ENCODE data around the gene DUS1L.

Gene DUS1L

DNA sequence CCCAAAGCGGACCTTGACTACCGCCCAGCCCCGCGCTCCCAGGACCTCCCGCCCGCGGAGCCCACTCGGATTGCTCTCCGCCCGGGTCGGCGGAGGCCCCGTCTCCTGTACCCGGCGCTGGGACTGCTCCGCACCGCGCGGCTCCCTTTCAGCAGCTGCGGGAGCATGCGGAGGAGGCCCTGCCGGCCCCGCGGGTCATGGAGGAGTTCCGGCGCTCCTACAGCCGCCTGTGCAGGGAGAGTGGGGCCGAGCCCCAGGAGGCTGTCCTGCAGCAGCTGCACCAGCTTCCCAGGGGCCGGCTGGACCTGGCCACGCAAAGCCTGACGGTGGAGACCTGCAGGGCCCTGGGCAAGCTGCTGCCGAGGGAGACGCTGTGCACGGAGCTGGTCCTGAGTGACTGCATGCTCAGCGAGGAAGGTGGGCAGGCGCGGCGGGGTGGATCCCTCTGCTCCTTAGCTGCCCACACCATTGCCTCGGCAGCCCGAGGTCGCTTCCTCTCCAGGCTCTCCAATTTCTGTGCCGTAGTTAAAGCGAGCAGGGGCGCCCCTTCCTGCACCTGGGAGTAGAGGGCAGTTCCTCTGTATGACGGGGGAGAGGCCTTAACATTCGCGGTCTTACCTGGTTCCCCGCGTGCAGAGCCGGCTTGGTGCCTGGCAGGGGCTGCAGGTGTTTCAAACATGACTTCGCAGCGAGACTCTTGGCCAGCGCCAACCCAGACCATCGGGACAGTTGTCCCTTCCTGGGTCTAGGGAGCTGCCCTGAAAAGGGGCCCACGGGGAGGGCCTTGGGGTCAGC lies 42.0 kb downstream of the DUS1L start:
- DNase-seq (ENCODE audit: low spot score), result no peak

DNA sequence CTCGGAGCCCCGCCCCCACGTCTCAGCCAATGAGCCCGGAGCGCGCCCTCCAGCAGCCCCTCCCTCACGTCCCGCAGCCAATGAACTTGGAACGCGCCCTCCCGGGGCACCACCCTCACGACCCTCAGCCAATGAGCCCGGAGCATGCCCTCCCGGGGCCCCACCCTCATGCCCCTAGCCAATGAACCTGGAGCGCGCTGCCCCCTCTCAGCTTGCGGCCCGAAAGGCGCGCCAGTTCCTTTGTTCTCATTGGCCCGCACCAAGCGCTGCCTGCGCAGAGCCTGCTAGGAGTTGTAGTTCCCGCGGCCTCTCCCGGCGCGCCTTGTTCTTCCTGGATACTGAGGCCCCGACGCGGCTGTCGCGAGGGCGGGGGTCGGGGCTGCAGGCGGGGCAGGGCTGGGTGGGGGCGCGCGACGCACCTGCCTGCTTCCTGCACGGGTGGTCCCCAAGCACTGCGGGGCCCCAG lies 42.6 kb downstream of the DUS1L start, which contains the start of gene LRRC45:
LRRC45 (plus strand) TSS at position 325 of the 466 bp plus-strand sequence. CDS start 339 bp downstream, outside the sequence.
- DNase-seq (ENCODE audit: low spot score), result peak; percentile 100

DNA sequence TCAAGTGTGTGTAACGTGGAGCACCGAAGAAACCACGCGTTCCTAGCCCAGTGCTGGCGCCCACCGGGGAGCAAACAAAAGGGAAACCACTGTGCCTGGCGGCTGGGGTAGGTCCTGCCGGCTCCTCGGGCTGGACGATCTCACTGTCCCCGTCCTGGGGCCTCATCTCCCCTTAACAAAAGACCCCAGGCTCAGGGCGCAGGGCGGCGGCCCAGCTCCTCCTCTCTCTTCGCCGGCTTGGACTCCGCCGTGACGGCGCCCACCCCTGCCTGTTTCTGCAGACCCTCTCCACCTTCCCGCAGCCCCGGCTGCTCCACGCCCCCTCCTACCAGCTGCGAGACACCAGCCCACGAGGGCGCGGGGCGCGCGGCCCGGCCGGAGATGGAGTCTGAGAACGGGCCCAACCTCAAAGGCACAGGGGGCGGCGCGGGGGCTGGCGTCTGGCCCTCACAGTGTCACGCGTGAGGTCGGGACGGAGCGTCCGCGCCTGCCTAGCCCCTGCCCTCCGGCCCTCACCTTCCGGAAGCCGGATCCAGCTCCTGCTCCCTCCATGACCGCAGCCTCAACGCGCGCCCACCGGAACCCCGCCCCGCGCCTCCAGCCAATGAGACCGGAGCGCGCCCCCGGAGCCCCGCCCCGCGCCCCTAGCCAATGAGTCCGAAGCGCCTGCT lies 43.2 kb downstream of the DUS1L start, which contains the start of gene CENPX:
CENPX (minus strand) TSS at position 569 of the 671 bp plus-strand sequence; CDS start at position 552, 17 bp downstream.
- DNase-seq (ENCODE audit: low spot score), result no peak

DNA sequence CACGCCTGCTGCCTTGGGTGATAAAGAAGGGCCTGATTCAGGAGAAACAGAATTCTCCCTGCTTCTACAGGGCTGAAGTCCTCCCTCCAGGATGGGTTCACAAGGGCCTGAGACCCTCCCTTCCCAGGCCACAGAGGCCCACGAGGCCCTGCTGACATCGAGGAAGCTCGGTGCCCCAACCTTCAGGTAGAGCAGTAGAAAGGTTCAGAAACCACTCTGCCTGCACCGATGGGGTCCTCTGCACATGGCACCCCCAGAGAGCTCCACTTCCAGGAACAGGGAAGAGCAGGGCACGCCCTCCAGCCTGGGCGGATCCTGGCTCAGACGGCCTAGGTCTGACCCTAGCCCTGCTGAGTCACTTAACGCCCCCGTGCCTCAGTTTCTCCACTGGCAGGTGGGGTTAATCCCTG lies 43.7 kb downstream of the DUS1L start:
- DNase-seq (ENCODE audit: low spot score), result no peak

DNA sequence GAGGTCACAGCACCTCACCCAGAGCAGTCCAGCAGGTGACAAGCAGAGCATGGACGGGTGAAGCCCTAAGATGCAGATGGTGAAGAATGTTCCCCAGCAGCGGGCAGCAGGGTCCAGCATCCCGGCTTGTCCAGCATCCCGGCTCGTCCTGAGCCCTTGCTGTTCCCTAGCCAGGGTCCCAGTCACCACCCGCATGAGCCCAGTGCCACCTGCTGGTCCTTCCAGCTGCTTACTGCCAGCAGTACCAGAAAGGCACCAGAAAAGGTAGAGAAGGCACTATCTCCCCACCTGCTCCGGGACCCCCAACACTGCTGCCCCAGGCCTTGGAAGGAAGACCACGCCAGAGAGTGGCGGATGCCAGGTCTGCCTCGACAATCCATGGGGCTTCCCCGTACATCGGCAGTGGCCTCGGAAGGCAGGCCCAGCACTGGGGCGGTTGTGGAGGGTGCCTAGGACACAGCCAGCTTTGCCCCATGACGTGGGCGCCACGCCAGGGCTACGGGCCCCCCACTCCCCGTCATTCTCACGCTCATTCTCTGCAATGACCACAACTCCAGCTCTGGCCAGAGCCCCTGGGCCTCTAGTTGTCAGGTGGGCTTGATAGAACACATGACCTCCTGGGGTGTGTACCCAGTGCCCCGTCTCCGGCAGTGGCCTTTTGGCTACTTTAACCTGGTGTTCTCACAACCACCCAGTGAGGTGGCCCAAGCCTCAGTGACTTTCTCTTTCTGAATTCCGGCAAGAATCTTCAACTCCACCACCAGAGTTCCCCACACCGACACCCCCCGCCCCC lies 44.3 kb downstream of the DUS1L start:
- DNase-seq (ENCODE audit: low spot score), result peak; percentile 53

DNA sequence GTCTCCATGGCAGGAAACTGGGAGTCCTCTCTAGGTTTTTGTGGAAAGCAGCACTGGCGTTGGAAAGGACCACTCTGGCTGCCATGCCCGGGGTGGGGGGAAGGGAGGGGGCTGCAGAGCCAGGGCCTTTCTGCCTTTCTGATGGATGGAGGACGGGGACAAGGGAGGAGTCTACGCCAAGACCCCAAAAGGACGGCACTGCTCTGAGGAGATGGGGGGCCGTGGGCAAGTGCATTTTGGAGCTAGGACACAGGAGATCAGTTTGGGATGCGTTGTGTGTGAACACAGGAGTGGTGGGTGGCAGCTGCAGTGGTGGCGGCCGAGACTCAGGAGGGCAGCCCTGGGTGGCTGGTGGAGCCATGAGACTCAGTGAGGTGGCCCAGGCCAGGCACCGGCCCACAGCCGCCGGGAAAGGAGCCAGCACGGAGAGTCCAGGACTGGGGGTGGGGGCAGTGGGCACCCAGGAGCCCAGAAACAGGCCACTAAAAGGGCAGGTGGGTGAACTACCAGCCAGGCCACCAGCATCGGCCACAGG lies 45.0 kb downstream of the DUS1L start:
- no peak for DNase-seq (ENCODE audit: low spot score)

DNA sequence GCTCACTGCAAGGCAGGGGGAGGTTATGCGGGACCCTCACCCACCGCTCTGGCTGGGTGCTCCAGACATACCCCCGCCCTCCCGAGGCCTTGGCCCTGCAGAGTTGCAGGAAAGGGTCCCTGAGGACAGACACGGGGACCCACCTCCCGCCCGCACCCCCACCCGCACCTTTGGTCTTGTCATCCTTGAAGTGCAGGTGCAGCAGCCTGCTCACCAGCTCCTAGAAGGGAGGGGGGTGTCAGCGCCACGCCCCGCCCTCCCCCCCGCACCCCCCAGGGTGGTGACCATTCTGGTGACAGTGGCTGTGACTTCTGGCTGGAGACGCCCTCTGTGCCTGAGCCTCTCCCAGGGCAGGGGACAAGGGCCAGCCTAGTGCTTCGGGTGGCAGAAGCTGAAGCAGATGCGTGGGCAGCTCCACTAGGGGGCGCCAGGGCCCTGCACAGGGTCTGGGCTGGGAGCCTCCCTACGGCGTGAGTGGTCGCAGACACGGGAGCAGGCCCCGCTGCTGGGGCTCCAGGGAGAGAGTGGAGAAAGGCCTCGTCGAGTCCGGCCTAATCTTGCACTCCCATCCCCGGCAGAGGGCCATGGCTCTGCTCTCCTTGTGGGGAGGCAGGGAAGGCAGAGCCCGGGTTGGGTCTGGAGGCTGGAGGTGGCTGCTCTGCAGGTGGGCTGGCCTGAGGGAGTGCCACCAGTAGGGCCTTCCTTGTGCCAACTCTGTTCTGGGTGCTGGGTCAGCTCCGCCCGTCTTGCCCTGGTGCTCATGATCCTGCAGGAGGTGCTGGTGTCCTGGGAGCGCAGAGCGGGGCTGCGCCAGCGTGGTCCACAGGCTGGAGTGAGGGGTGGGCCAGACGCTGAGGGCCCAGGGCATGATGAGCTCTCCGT lies 45.7 kb downstream of the DUS1L start:
- peak; percentile 54 for DNase-seq (ENCODE audit: low spot score)

DNA sequence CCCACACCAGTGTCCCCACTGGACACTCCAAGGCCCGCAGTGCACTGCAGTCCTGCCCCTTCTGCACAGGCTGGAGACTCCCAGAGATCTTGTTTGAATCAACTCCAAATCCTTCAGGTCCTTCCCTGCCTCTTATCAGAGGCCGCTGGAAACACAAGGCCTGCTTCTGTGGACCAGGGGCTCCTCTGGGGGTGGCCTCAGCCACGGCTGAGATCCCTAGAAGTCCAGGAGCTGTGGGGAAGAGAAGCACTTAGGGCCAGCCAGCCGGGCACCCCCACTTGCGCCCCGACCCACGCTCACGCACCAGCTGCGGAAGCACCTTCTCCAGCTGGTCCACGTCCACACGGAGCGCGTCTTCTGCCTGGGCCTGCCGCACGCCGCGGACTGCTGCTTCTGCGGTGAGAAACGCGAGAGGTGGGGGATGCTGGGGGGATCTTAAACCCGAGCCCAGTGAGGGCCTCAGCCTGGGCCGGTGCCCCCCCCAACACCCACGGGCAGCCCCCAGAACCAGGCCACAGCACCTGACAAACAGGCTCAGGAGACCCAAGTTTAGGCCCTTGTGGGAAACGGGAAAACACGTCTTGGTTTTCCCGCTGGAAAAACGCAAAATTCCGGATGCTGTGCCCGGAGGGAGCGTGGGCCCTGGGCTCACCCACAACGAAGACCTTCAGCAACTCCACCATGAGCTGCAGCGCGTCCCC lies 46.5 kb downstream of the DUS1L start:
- DNase-seq (ENCODE audit: low spot score), result no peak

DNA sequence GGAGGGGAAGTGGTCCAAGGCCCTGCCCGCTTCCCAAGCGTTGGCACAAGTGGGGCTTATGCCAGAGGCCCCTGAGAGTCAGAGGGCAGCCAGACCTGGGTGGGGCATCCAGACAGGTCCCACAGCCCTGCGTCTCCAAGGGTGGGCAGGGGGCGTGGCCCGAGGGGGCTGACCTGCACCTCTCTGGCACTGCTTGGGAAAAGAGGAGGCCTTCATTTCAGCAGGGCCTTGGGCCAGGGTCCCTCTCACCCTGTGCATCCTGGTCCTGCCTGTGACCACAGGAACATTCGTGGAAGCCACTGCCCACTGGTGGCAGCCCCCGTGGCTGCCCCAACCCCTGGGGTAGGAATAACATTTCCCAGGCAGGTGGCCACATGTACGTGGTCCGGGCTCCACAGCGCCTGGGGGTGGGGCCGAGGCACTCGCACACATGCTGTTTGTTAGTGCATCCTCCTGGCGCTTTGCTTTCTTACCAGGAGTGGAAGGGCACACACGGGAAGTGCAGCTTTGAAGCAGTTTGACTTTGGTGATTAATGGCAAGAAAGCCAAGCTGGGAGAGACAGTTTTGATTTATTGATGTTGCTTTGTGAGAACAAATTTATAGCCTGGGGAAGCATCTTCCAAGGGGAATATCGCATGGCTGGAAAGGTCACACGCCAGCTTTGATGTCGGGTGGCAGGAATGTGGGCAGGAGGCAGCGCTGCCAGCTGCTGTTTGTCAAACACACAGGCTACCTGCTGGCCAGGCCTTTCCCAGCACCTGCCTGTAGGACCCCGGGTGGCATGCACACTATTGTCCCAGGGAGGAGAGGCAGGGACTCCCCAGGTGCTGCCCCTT lies 47.2 kb downstream of the DUS1L start:
- no peak for DNase-seq (ENCODE audit: low spot score)

DNA sequence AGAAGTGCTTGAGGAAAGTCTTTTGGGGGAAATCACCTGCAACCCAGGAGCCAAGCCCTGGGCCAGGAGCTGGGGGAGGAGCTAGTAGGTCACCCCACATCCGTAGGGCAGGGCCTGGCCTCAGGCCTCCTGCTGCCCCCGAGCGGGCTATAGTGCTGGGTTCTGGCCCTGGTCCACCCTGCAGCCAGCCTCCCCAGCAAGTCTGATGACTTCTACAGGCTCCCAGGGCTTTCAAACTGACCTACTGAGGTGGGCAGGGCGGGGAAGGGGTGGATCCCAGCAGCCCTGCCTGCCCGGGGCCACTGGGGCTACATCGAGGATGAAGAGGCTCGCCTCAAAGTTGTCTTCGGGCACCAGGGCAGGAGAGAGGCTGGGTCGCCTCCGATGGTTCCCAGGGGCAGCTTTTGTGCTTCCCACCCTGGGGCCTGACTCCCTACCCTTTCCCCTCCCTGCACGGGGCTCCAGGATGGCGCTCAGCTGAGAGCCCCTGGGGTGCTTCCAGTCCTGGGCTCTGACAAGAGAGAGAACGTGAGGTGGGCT lies 47.9 kb downstream of the DUS1L start:
- no peak for DNase-seq (ENCODE audit: low spot score)

DNA sequence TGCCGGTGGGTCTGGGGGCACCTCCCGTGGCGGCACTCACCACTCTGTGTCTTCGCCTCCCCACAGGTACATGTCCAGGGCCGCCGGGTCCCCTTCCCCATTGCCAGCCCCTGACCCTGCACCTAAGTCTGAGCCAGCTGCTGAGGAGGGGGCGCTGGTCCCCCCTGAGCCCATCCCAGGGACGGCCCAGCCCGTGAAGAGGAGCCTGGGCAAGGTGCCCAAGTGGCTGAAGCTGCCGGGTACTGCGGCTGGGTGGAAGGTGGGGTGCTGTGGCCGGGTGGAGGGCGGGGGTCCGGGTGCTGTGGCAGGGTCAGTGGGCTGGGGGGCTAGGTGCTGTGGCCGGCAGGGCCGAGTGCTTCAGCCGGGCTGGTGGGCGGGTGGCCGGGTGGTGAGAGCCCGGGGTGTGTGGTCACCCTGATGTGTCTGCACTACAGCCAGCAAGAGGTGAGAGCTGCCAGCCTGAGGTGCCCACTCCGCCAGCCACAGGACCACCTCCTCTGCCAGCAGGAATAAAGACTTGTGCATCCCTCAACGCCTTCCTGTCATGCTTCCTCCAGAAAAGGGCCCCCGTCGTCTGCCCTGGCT lies 48.6 kb downstream of the DUS1L start:
- DNase-seq (ENCODE audit: low spot score), result no peak

DNA sequence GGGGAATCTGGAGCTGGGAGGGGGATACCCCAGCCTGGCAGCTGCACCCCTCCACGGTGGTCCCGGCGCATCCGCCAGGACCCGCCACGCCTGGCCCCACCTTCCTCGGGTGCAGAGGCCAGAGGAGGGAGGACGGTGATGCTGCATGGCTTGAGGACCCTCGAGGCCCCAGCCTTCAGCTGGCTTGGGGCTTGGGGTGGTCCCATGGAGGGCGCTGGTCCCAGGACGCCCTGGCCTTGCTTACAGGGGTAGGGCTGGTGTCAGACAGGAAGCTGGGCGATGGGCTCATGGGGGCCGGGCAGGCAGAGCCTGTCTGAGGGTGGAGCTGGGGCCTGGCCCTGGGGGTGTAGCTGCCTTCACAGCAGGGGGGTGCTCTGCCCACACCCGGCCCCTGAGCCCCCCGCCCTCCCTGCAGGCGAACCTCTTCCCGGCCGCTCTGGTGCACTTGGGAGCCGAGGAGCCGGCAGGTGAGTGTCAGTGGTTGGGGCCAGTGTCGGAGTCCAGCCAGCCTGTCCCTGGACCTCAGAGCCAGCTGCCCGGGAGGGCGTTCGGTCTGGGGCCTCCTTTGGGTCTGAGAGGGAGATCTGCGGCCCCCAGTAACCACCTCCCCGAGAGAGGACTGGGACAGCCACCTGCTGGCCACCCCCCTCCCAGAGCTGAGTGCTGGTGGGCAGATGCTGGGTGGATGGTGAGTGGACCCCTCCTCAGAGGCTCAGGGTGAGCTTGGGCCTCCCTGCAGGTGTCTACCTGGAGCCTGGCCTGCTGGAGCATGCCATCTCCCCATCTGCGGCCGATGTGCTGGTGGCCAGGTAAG lies 49.3 kb downstream of the DUS1L start:
- no peak for DNase-seq (ENCODE audit: low spot score)

DNA sequence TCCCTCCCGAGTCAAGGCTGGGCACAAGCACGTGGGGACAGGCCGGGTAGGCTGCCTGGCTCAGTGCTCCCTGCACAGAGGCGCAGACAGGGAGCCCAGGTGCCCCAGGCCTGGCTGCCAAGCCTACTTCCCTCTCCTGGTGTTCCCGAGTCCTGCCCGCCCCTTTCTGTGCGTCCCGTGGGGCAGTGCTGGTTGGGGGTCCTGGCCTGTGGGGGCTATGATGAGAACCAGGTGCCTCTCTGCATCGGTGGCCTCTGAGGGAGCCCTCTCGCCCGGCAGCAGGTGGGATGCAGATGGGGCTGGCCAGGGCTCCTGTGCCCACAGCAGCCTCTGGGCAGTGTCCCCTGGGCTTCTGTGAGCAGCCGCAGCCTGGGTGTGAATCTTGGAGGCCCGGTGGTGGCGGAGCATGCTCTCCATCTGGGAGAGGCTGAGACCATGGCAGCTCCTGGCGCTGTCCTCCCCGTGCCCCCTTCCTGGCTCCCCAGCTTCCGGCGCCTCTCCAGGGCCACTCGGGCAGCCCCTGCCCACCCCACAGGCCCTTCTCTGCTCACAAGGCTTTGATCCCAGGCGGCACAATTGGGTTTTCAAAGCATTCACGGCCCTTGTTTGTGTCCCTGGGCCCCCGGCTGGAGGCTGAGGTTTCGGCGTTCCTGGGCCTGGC lies 50.2 kb downstream of the DUS1L start:
- no peak for DNase-seq (ENCODE audit: low spot score)

DNA sequence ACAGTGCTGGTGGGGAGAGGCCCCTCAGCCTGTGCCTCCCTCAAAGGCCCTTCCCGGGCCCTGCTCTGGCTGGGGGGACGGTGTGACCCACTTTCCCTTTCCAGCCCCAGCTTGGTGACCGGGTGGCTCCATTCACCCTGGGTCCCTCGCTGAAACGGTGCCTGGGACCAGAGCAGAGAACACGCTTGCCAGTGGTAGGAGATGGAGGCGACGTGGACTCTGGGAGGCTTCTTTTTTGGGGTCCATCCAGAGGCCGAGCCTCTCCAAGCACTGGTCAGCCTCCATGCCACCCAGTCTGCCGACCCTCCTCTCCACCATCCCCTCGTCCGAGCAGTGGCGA lies 50.7 kb downstream of the DUS1L start:
- no peak for DNase-seq (ENCODE audit: low spot score)

DNA sequence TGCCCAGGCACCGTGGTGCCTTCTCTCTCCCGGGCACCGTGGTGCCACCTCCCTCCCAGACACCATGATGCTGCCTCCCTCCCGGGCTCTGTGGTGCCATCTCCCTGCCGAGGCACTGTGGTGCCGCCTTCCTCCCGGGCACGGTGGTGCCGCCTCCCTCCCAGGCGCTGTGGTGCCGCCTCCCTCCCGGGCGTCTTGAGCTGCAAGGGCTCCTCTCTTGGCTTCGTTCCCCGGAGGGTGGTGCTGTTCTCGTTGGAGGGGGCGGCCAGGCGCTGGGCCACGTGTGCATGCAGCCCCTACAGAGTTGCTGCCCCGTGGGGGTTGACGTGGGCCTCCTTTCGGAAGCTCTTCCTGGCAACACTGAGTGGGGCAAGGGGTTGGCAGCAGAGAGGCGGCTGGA lies 51.2 kb downstream of the DUS1L start:
- DNase-seq (ENCODE audit: low spot score), result no peak

DNA sequence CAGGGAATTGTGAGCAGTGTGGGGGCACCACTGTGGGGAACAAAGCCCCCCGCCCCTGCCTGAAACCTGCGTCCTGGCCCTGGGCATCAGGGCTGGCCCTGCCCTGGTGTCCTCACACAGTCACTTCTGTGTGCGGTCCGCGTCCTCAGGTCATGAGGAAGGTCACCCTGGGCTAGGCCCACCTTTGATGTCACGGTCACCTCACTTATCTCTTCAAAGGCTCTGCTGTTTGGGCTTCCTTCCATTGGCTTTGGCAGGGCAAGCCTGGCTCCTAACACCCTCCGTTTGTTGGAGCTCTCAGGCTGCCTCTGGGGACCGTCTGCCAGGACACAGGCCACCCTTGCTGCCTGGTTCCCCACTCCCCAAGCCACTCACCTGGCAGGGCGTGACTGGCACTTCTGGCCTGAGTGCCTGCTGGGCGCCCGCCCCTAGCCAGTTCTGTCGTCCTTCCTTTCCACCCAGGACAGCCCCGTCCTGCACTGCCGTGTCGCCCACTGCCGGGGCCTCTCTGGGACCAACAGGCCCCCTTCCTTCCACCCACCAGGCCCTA lies 51.8 kb downstream of the DUS1L start:
- DNase-seq (ENCODE audit: low spot score), result no peak

DNA sequence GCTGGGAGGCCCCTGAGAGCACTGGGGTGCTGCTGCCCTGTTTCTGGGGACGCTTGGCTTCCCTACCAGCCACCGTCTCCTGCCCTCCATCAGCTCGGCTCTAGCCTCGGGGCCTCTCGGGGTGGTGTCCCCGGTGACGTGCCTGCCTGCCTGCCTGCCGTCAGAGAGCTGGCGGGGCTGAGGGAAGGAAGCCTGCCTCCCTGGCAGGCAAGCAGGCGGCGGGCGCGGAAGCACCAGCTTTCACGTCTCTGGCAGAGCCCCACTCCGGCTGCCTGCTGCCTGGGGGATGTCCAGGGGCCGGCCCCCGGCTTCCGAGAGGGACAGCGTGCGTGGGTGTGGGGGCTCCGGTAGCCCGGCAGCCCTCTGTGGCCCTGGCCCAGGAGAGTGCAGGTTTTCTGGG lies 52.3 kb downstream of the DUS1L start:
- DNase-seq (ENCODE audit: low spot score), result no peak
